ENCODE results near the gene SPAG9. TPM values are rescaled to one million over a fixed set of nuclear protein-coding genes. Genes with fewer than 3 reads are reported as not detected.

The SPAG9 gene
- total RNA-seq, 1 experiment from 2014 or later: 54.3 TPM

- TF ChIP-seq CTCF (conservative IDR thresholded peaks at IDR 0.05): no peak
- H2BK20ac ChIP-seq (ENCODE audit: low read depth, low read length, poor library complexity, severe bottlenecking): no peak overlapping the region
- H4K20me1 ChIP-seq (ENCODE audit: control insufficient read depth, insufficient read depth, insufficient read length): no peaks in the 10 kb centered on the region
- H4K91ac ChIP-seq (ENCODE audit: insufficient read length, low read depth, low read length): no peak overlapping the region
- H3K9me3 Mint-ChIP-seq: no peaks in the 10 kb centered on the region
- H3K9ac ChIP-seq (ENCODE audit: extremely low read depth, insufficient read length, low read length): no peak overlapping the region
- no peak overlapping the region for H2BK120ac ChIP-seq (ENCODE audit: low read depth, low read length, poor library complexity, severe bottlenecking)
- no peak overlapping the region for H3K4ac ChIP-seq (ENCODE audit: low read depth, low read length)
- no peak overlapping the region for H2AFZ ChIP-seq (ENCODE audit: low read length)
- H3K27ac Mint-ChIP-seq: no peak overlapping the region
- no peaks in the 10 kb centered on the region for H3K9me3 ChIP-seq (ENCODE audit: control insufficient read depth, low read depth, low read length)
- no peaks in the 10 kb centered on the region for H3K23me2 ChIP-seq (ENCODE audit: insufficient read length, low read depth, low read length, poor library complexity, severe bottlenecking)
- H2BK15ac ChIP-seq (ENCODE audit: low read depth, low read length): no peak overlapping the region
- no peak overlapping the region for H3T11ph ChIP-seq (ENCODE audit: low read length)
- H3K14ac ChIP-seq (ENCODE audit: insufficient read depth, low read length): no peak overlapping the region
- H3K56ac ChIP-seq (ENCODE audit: insufficient read length, low read depth, low read length): no peak overlapping the region
- no peaks in the 10 kb centered on the region for H3K4me1 ChIP-seq (ENCODE audit: insufficient read depth, low read length)
- no peaks in the 10 kb centered on the region for H3K27me3 ChIP-seq (ENCODE audit: insufficient read depth, low read length)
- no peaks in the 10 kb centered on the region for H3K4me1 Mint-ChIP-seq
- no peak overlapping the region for H3K27ac ChIP-seq (ENCODE audit: insufficient read length, low read depth, low read length)
- peaks cover 28 to 70% (median 65%) of the 10 kb centered on the region in 3 experiments; a peak in 6 of 7 replicates for H3K36me3 Mint-ChIP-seq (ENCODE audit: insufficient read depth in 1 of 3, low read depth in 3 of 3)
- H3K27me3 Mint-ChIP-seq (ENCODE audit: low read depth): no peaks in the 10 kb centered on the region
- DNase-seq: no peak
- H3K23ac ChIP-seq (ENCODE audit: insufficient read length, low read depth, low read length): no peak overlapping the region
- no peak overlapping the region for H3K4me2 ChIP-seq (ENCODE audit: insufficient read depth, insufficient read length, low read length)
- no peak overlapping the region for H2BK5ac ChIP-seq (ENCODE audit: insufficient read length, low read length)
- H2BK12ac ChIP-seq (ENCODE audit: insufficient read length, low read depth, low read length): no peak overlapping the region
- no peak overlapping the region for H3K4me3 Mint-ChIP-seq
- no peaks in the 10 kb centered on the region for H3K79me2 ChIP-seq (ENCODE audit: insufficient read depth, low read length)
- H4K8ac ChIP-seq (replicated peaks; ENCODE audit: insufficient read length, low read depth, low read length): no peak overlapping the region
- H3K18ac ChIP-seq (ENCODE audit: insufficient read length, low read depth, low read length): no peak overlapping the region
- no peak overlapping the region for H2AK5ac ChIP-seq (ENCODE audit: insufficient read length, low read length)
- no peak overlapping the region for H4K5ac ChIP-seq (ENCODE audit: insufficient read length, low read depth, low read length)
- no peaks in the 10 kb centered on the region for H3K79me1 ChIP-seq (ENCODE audit: insufficient read depth, low read depth, low read length, poor library complexity, severe bottlenecking)
- WGBS (ENCODE audit: extremely low coverage, insufficient read length, low lambda C conversion rate): no CpG with 5 or more reads among the region's 2 CpGs
Observed at GRCh38 chr17:50995668-50996067, 125.0 kb downstream of the SPAG9 start.

Measured in H9 (cell line).